Epidermal melanocyte (primary cell): ENCODE results near the gene CSPG4.
"Not testable (repeated sequence)": the region's sequence is repeated elsewhere in the genome, so short reads cannot be mapped to it uniquely, and the experiment has no call there.

Experiments
- DNase-seq: peaks from one replicate; pipeline ENCODE4 v3.0.0; 2011; ENCODE audit warnings: low spot score; ENCODE audit not compliant: insufficient read length

CSPG4 gene, protein sequence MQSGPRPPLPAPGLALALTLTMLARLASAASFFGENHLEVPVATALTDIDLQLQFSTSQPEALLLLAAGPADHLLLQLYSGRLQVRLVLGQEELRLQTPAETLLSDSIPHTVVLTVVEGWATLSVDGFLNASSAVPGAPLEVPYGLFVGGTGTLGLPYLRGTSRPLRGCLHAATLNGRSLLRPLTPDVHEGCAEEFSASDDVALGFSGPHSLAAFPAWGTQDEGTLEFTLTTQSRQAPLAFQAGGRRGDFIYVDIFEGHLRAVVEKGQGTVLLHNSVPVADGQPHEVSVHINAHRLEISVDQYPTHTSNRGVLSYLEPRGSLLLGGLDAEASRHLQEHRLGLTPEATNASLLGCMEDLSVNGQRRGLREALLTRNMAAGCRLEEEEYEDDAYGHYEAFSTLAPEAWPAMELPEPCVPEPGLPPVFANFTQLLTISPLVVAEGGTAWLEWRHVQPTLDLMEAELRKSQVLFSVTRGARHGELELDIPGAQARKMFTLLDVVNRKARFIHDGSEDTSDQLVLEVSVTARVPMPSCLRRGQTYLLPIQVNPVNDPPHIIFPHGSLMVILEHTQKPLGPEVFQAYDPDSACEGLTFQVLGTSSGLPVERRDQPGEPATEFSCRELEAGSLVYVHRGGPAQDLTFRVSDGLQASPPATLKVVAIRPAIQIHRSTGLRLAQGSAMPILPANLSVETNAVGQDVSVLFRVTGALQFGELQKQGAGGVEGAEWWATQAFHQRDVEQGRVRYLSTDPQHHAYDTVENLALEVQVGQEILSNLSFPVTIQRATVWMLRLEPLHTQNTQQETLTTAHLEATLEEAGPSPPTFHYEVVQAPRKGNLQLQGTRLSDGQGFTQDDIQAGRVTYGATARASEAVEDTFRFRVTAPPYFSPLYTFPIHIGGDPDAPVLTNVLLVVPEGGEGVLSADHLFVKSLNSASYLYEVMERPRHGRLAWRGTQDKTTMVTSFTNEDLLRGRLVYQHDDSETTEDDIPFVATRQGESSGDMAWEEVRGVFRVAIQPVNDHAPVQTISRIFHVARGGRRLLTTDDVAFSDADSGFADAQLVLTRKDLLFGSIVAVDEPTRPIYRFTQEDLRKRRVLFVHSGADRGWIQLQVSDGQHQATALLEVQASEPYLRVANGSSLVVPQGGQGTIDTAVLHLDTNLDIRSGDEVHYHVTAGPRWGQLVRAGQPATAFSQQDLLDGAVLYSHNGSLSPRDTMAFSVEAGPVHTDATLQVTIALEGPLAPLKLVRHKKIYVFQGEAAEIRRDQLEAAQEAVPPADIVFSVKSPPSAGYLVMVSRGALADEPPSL (N-terminal part only)

DNA sequence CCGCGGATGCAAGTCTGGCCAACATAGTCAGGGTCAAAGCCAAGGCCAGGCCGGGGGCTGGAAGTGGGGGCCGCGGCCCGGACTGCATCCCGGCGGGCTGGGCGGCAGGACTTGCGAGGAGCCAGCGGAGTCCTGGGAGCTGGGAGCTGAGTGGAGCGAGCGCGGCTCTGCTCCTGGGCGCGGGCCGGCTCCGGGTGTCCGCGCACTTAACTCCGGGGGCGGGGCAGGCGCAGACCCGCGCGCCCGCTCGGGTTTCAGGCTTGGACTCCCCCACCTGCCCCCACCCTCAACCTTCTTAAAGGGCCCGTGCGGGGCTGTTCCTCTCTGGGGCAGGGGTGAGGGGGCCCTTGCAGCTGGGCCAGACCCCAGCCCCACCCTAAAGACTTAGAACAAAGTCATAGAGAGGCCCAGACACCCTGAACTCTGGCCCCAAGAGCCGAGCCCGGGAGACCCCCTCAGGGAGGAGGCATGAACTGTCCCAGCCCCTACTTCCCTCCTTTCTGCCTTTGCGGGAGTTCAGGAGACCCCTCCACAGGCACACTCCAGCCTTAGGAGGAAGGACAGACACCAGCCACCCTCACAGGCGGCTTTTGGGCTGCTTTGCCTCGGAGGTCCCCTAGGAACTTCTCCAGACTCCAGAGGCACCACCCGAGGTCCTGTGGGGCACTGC is at the start of gene CSPG4:
CSPG4 (minus strand) TSS at position 181 of the 670 bp plus-strand sequence; CDS start at position 88, 93 bp downstream.
- peak; percentile 75 for DNase-seq

DNA sequence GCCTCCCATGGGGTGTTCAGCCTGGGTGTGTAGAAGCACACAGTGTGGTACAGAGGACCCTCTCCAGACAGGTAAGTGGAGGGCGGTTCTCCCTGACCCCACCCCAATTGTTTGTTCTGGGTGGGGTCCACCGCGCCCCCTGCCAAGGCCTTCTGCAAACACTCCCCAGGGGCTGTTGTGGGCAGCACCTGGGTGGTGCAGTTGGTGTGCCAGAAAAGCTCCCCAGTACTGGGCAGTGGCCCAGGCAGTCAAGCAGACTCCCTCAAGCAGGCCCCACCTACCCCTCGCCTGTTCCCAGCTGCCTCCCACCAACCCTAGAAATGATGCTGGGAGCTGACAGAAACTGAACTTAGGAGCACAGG is 49.7 kb upstream of the CSPG4 start:
- DNase-seq = not testable (repeated sequence)

DNA sequence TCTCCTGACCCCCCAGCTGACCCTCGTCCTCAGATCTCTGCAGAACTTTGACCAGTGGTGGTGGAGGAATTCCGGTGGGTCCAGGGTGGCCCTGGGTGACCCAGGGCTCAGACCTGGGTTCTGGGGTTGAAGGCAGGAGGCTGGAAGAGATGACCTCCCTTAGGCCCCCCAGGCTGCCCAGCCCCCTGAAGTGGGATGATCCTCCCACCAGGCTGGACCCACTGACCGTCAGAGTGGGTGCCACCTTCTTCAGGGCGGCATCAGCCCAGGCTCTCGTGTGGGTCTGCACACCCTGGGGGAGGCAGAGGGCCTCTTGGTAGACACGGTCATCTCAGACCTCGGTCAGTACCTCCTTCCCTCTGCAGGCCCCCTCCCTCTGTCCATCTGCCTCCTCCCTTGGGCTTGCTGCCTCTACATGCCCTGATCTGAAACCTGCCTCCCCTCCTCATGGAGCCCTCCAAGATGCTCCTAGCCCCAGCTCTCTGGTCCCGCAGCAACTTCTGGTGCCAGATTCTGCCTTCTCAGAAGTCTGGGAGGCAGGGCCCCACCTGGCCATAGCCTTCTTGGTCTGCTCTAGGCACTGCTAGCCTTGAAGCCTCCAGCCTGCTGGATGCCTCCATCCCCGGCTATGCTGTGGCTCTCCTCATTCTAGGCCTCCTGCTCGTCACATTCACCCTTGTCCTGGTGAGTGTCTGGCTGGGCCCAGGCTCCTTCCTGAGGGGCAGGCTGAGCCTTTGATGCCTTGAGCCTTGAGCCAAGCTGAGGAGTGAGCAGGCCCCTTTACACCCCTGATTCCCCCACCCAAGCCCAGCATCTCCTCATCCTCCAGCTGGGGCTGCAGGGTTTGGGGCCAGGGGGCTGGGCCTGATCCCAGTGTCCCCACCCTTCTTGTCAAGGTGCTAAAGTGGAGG is 49.1 kb upstream of the CSPG4 start:
- no peak for DNase-seq

DNA sequence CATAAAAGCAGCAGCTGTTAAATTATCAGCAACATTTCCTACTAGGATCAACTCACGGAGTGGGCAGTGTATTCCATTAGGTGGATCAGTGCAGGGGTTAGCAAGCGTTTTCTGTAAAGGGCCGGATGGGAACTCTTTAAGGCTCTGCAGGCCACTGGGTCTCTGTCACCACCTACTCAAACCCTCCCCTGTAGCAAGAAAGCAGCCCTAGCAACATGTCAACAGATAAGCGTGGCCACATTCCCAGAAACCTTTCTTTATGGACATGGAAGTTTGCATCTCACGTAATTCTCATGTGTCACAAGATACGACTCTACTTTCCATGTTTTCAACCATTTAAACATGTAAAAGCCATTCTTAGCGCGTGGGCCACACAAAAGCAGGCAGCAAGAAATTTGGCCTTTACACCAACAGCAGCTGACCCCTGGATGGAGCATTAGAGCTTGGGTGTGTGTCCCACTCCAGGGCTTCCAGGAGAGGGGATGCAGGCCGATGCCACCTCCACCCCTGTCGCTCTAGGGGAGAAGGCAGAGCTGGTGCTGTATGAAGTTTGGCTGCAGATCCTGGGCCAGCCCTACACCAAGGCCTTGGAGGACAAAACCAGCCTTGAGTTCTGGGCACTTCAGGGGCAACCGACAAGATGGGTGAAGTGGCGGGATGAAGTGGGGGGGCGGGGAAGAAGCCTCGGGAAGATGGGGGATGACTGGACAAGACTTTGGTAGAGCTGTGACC is 48.2 kb upstream of the CSPG4 start:
- no peak for DNase-seq

DNA sequence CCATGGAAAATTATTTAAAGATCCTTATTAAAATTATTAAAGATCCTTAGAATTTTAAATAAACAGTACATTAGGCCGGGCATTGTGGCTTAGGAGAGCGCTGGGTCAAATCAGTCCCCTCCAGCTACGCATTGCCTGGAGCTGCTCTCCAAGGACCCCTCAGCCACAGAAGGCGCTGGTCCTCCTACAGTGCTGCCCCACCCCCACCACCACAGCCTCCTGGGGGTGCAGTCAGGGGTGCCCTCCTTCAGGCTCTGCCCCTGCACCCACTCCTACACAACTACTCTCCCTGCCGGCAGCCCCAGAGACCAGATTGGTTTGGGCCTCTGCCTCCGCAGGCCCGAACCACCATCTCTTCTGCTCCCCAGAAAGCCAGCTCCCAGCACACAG is 47.5 kb upstream of the CSPG4 start:
- DNase-seq = not testable (repeated sequence)

DNA sequence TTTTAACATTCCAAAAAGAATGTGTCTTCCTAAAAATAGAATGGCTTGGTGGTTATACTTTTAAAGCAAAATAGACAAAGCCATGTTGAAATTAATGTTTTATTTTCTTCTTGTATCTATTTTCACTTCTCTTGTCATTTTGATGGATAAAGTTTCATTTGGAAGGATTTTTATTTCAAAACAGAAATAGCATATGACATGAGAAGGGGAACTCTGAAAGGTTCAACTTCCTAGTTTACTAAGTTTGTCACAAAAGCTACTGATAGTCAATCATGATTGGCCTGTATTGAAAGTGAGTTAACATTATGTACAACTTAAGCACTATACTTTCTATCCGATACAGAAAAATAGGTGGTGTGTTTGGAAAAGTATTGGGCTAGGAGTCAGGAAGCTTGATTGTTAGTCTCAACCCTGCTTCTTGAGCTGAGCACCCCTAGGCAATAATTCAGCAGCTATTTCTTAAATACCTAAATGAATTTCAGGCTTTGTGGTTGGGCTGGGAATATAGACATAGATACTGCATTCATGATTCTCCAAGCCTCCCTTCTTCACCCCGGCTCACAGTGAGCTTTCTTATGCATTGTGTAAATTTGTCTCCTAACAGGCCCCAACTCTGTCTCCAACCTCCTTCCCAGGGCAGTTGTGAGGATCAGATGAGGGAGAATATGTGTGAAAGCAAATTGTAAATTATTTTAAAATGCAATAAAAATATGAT is 46.9 kb upstream of the CSPG4 start:
- peak; percentile 22 for DNase-seq

DNA sequence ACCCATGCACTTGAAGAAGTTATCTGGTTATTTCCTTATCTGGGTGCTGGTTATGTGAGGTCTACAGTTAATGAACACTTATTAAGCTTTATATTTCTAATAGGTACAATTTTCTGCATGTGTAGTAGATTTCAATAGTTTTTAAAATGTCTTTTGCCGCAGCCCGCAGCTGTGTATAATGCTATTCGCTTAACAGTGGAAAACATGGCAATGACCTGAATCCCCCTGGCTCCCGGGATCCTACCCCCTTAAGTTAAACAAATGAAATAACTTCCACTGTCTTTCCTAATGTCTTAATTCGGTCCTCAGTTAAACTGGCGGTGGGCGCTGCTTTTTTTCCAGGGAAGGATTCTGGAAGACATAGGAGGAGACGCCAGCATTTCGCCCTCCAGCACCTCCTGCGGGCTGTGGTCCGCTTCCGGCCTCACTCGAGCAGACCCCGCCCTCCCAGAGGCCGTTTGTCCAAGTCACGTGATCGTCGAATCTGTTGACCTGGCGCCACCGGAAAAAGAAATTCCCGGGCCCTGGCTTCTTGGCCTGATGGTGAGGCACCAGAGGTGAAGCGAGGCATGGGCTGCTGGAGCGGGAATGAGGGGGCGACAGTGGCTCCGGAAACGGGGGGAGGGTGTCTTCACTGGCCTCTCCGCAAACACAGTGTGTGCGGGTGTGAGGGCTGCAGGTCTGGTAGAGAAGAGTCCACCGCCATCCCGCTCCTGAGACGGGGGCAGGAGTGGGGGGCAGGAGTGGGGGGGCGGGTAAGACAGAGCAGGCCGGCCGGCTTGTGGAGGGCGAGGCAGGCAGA is 45.6 kb upstream of the CSPG4 start:
- DNase-seq = peak; percentile 92

DNA sequence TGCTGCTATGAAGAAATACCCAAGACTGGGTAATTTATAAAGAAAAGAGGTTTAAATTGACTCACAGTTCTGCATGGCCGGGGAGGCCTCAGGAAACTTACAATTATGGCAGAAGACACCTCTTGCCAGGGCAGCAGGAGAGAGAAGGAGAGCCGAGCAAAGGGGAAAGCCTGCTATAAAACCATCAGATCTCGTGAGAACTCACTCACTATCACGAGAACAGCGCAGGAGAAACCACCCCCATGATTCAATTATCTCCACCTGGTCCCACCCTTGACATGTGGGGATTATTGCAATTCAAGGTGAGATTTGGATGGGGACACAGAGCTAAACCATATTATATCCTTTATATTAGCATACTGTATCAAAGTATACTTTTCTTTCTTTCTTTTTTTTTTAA is 42.2 kb upstream of the CSPG4 start:
- DNase-seq = not testable (repeated sequence)

DNA sequence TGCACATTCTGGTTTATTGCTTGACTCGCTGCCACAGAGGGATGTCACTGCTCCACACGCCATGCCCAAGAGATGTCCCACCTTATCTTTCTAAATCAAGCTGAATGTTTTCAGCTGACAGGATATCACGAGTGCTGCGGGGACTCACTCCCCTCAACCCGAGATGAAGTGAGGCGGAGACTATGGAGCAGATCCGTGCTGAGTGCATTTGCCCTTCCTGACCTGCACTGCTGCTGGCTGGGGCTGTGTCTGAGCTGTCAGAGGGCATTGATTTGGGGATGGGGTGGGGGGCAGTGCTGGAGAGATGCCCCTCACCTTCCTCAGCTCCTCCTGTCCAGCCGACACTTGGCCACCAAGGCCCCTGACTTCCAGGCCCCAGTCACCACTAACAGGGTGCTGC is 40.5 kb upstream of the CSPG4 start:
- no peak for DNase-seq

DNA sequence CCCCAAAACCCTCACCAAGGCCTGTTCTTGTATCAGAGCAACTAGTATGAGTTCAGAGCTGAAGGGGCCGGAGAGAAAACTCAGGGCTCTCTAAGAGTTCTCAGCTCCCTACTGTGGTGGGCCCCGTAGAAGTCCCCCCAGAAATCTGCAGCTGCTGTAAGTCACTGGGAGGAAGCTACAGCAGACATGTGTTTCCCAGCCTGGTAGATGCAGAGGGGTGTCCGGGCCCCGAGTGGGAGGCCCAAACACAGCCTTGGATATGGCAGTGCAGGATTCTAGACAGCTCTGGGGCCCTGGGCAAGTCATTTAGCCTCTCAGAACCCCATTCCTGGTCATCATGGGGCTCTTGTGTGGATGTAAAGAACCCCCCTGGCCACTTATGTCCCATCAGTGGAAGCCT is 39.2 kb upstream of the CSPG4 start:
- no peak for DNase-seq

DNA sequence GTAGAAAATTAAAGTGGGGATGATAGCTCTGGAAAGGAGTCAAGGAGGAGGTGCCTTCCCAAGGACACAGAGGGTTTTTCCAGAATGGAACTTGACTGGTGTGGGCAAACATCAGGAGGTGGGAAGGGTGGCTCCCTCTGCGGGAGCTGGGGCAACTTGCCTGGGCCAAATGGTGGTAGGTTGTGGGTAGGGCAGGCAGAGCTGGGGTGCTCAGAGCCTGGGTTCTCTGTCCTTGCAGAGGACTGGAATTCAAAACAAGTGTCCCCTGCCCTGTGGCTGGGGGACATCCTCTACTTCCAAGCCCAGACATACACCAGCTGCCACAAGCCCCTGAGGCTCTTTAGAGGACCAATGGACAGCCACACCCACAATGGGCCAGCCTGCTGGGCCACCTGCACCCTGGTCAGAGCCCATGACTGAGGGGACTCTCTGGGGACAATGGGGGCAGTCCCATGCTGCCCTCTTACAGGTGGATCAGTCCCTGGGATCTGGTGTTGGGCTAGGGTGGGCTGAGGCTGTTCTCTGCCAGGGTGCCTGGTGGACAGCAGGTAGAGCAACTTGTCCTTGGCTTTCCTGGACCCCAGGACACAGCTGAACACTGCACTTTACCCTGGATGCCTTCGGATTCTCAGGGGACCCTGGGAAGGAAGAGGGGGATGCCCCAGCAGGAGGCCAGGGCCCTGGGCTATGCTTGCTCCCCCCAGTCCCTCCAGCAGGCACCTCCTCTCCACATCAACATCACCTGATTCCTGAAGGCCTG is 38.6 kb upstream of the CSPG4 start:
- DNase-seq = no peak

DNA sequence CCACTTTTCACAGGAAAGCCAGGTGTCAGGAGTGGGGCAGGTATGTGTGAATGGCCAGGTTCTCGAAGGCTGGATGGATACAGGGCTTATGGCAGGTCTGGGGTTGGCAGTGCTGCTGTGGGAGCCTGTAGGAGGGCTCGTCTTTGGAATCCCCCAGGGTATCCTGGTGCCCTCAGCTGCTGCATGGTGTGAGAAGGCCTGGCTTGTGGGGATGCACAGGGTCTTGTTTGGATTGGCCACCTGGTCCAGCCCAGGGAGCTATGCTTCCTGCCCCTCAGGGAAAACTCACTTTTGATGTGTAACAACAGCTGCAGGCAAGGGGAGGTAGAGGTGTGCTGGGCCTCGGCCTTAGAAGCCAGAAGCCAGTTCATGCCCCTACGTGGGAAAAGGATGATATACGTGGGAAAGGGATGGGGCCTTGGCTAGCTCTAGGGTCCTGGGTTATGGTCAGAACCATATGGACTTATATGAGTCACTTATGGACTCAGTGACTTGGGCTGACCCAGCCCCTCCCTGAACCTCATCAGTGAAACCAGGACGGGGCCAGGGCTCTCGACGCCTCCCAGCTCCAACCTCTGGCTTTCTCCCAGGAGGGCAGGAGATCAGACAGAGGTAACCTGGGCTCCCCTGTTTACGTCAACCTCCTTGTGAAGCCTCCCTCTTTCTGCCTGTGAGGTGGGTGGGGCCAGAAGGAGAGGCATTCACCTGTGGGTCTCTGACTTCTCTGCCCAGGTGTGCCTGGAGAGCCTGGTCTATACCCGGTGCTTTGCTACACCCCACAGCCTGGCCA is 37.8 kb upstream of the CSPG4 start:
- no peak for DNase-seq

DNA sequence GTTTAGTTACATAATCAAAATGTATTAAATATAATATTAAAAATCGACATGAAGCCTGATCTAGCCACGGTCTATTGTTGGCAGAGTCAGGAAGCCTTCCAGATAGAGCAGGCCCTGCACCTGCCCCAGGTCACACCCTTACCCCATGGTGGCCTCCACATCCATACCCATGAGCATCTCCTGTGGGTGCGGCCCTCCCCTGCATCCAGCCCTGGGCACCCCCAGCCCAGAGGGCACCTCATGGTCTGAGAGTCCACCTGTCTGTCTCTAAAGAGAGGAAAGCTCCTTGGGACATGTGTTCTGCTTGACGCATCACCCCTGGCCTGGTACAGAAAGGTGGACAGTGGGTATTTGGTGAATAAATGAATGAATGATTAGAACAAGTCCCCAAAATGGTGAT is 37.2 kb upstream of the CSPG4 start:
- DNase-seq = no peak

DNA sequence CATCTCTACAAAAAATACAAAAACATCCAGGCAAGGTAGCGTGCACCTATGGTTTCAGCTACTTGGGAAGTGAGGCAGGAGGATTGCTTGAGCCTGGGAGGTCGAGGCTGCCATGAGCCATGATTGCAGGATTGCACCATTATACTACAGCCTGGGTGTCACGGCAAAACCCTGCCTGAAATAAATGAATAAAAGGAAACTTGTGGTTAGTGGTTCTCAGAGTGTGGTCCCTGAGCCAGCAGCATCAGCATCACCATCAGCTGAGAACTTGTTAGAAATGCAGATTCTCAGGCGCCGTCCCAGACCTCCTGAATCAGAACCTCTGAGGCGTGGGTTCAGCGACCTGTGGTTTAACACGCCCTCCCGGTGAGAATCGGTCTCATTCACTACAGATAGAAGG is 36.2 kb upstream of the CSPG4 start:
- DNase-seq = not testable (repeated sequence)

DNA sequence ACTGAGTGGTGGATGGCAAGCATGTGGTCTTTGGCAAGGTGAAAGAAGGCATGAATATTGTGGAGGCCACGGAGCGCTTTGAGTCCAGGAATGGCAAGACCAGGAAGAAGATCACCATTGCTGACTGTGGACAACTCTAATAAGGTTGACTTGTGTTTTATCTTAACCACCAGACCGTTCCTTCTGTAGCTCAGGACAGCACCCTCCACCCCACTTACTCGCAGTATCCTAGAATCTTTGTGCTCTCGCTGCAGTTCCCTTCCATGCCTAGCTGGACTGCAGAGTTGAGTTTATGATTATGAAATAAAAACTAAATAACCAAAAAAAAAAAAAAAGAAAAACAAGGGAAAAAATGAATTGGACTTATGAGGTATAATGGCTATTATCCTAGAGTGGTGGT is 34.5 kb upstream of the CSPG4 start:
- not testable (repeated sequence) for DNase-seq

DNA sequence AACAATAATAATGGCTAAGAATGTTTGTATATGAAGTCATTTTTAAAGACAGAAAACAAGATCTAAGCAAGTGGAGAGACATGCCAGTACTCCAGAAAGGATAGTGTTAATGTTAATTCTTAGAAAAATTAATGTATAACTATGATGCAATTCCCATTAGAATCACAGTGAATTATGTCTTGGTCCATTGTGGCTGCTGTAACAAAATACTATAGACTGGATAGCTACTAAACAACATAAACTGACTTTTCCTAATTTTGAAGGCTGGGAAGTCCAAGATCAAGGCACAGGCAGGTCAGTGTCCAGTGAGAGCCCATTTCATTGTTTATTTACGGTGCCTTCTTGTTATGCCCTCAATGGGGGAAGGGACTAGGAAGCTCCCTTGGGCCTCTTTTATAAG is 32.7 kb upstream of the CSPG4 start:
- DNase-seq = no peak
